HG02763 (cell line): Measurements from ENCODE around the gene SH3BP5.

Experiments used
- ATAC-seq: cut with Tn5 transposase; IDR thresholded peaks from one replicate; pipeline ENCODE4 v1.9.1; 2021; ENCODE audit warnings: mild to moderate bottlenecking, moderate library complexity; ENCODE audit not compliant: unreplicated experiment

The SH3BP5 gene

GRCh38 chr3:15211937-15212336, 120.4 kb downstream of the SH3BP5 start:
- ATAC-seq = no peak

GRCh38 chr3:15207836-15208504, 124.4 kb downstream of the SH3BP5 start:
- no peak for ATAC-seq

GRCh38 chr3:15206662-15207576, 125.5 kb downstream of the SH3BP5 start:
- ATAC-seq = no peak

DNA sequence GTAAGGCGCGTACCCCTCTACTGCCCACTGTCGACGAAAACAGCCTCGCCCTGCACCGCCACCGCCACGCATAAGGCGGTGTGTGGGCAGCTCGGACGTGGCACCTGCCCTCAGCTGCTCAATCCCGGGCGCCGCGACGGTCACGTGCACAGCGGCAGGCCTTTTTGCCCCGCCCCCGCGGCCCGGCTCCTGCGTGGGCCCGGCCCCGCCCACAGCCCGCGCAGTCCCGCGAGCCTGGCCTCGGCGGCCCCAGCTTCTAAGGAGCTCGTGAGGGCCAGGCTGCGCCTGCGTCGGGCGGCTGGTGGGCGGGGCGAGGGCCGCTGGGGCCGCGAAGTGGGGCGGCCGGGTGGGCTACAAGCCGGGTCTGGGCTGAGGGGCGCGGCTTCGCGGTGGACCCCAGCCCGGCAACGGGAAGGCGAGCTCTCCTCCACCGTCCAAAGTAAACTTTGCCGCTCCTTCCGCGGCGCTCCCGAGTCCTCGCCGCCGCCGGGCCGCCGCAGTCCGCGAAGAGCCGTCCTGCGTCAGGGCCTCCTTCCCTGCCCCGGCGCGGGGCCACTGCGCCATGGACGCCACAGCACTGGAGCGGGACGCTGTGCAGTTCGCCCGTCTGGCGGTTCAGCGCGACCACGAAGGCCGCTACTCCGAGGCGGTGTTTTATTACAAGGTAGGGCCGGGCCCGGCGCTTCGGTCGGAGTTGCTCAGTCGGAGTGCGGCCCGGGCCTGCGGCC, 126.3 kb downstream of the SH3BP5 start, which contains the start of gene CAPN7:
Gene CAPN7, plus strand, starts transcription at position 313 of the 728 bp plus-strand sequence. Its CDS starts 250 bp downstream, at position 563.
- peak; percentile 87 for ATAC-seq

GRCh38 chr3:15205482-15205933, 126.9 kb downstream of the SH3BP5 start:
- ATAC-seq = no peak
